ENCODE data around the gene TAGAP. TPM values are rescaled to one million over a fixed set of nuclear protein-coding genes. Genes with fewer than 3 reads are reported as not detected.

TAGAP gene
- total and polyA plus RNA-seq, 9 of the 15 experiments (the other 6 are each of a cell fraction or from before 2014, with no cell fraction given): 0.07 TPM; not detected in 8

GRCh38 chr6:158999666-159000403 is 45.0 kb downstream of the TAGAP start, which contains the start of gene RSPH3 (continued):
- TF ChIP-seq FOXK1 (CRISPR knock-in tag; IDR thresholded peaks at IDR 0.05; ENCODE audit: borderline replicate concordance) (no peak), HNRNPUL1 (IDR thresholded peaks at IDR 0.05; ENCODE audit: low read length) (no peak), KLF6 (CRISPR knock-in tag; IDR thresholded peaks at IDR 0.05; ENCODE audit: borderline replicate concordance) (peak; percentile 76; the same call in 1 of the 2 replicates), ZNF696 (CRISPR knock-in tag; conservative IDR thresholded peaks at IDR 0.05) (no peak), ZBTB11 (CRISPR knock-in tag; IDR thresholded peaks at IDR 0.05) (peak in 2 of 3 experiments; percentile 92 to 98; a peak in 4 of 6 replicates), ZBTB34 (CRISPR knock-in tag; IDR thresholded peaks at IDR 0.05) (no peak), FOXM1 (IDR thresholded peaks at IDR 0.05; ENCODE audit: low read depth) (no peak), FOXM1 (CRISPR knock-in tag; IDR thresholded peaks at IDR 0.05; ENCODE audit: low read depth) (no peak; the same call in 1 of the 2 replicates), ZNF277 (CRISPR knock-in tag; IDR thresholded peaks at IDR 0.05; ENCODE audit: borderline replicate concordance) (no peak), ZNF79 (CRISPR knock-in tag; IDR thresholded peaks at IDR 0.05; ENCODE audit: low read depth) (no peak), YY1 (IDR thresholded peaks at IDR 0.05; ENCODE audit: borderline replicate concordance in 1 of 3, control insufficient read depth in 1 of 3, extremely low read depth in 1 of 3, insufficient read depth in 3 of 3, insufficient read length in 1 of 3, insufficient replicate concordance in 2 of 3, low read depth in 1 of 3, low read length in 2 of 3) (peak; percentile 42 to 93 (median 82)), PKNOX1 (IDR thresholded peaks at IDR 0.05) (peak; percentile 72), OTX1 (CRISPR knock-in tag; IDR thresholded peaks at IDR 0.05) (no peak; the same call in 1 of the 2 replicates), ZNF174 (CRISPR knock-in tag; IDR thresholded peaks at IDR 0.05) (no peak), DNMT1 (IDR thresholded peaks at IDR 0.05) (no peak), DMBX1 (CRISPR knock-in tag; IDR thresholded peaks at IDR 0.05; ENCODE audit: borderline replicate concordance) (peak; percentile 81), NELFE (IDR thresholded peaks at IDR 0.05; ENCODE audit: insufficient read depth, insufficient read length) (no peak)
- TF ChIP-seq, protein P1, sequence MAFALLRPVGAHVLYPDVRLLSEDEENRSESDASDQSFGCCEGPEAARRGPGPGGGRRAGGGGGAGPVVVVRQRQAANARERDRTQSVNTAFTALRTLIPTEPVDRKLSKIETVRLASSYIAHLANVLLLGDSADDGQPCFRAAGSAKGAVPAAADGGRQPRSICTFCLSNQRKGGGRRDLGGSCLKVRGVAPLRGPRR (CRISPR knock-in tag; IDR thresholded peaks at IDR 0.05): peak; percentile 59; the same call in 1 of the 2 replicates
